ENCODE measurements around the gene ANKRD7.

- TF ChIP-seq, protein P1, sequence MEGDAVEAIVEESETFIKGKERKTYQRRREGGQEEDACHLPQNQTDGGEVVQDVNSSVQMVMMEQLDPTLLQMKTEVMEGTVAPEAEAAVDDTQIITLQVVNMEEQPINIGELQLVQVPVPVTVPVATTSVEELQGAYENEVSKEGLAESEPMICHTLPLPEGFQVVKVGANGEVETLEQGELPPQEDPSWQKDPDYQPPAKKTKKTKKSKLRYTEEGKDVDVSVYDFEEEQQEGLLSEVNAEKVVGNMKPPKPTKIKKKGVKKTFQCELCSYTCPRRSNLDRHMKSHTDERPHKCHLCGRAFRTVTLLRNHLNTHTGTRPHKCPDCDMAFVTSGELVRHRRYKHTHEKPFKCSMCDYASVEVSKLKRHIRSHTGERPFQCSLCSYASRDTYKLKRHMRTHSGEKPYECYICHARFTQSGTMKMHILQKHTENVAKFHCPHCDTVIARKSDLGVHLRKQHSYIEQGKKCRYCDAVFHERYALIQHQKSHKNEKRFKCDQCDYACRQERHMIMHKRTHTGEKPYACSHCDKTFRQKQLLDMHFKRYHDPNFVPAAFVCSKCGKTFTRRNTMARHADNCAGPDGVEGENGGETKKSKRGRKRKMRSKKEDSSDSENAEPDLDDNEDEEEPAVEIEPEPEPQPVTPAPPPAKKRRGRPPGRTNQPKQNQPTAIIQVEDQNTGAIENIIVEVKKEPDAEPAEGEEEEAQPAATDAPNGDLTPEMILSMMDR (conservative IDR thresholded peaks at IDR 0.05; ENCODE audit: low read length): no peak
- TF ChIP-seq EZH2phosphoT487 (IDR thresholded peaks at IDR 0.05; ENCODE audit: borderline replicate concordance): no peak
These were observed 9.3 kb downstream of the ANKRD7 start for GRCh38 chr7:118233799-118234198.

Data from Loucy (cell line).